Right lobe of liver (tissue), 6 donors: Measurements from ENCODE around the gene AIG1. TPM values are rescaled to one million over a fixed set of nuclear protein-coding genes. Genes with fewer than 3 reads are reported as not detected.
A peak's percentile ranks its signal among the peaks of the same experiment; 100 is the strongest.

ENCODE experiments used
- ATAC-seq, 4 donors: fragments of 200-7000 bp; cut with Tn5 transposase; one replicate each; pipeline ENCODE4 v1.9.1; 2020; ENCODE audit warnings: mild to moderate bottlenecking in 4 of 4, moderate library complexity in 4 of 4
- DNase-seq, 3 donors: peaks; one replicate each; pipeline ENCODE4 v3.0.0-alpha.2; 2020
- H3K27ac ChIP-seq, 3 donors: fragments of 200-600 bp; one replicate each; pipeline ENCODE4 v1.8.0; 2022
- H3K27me3 ChIP-seq, 2 donors: fragments of 200-600 bp; one replicate each; pipeline ENCODE4 v1.8.0; 2022
- H3K36me3 ChIP-seq, 4 donors: fragments of 200-600 bp; sonication (generic) in 1 of 4; one replicate each; pipeline versions ENCODE4 v1.5.1 to v1.8.0; 2017 to 2022; ENCODE audit warnings: control low read depth in 1 of 4
- H3K4me1 ChIP-seq, 4 donors: fragments of 200-600 bp; sonication (generic) in 1 of 4; one replicate each; pipeline versions ENCODE4 v1.5.1 to v1.8.0; 2017 to 2022; ENCODE audit warnings: control low read depth in 1 of 4
- H3K4me3 ChIP-seq, 3 donors: fragments of 200-600 bp; one replicate each; pipeline ENCODE4 v1.8.0; 2022
- H3K9me3 ChIP-seq, 4 donors: fragments of 200-600 bp; sonication (generic) in 1 of 4; one replicate each; pipeline versions ENCODE4 v1.5.1 to v1.8.0; 2017 to 2022; ENCODE audit warnings: control low read depth in 1 of 4
- POLR2A ChIP-seq: fragments of 450-650 bp; IDR thresholded peaks from one replicate; pipeline ENCODE4 v1.6.1; 2017; ENCODE audit warnings: antibody characterized with exemption, mild to moderate bottlenecking
- WGBS: methylation state at CpG from one replicate; pipeline ENCODE4 v1.1.6; 2018; ENCODE audit warnings: low coverage, low lambda C conversion rate; ENCODE audit not compliant: insufficient coverage; ENCODE audit errors: missing lambda C conversion rate; 5-methylcytosine and 5-hydroxymethylcytosine counted together
- intact Hi-C, 2 donors: fragments of 100-400 bp; cut with DNase I; formaldehyde crosslinking; loops; one replicate each; pipeline versions ENCODE4 v1.11.2 to v1.14.1; 2022
- total RNA-seq, 6 experiments: library from RNA; depleted of rRNA in 2 of 6; stranded (reverse); fragments of >200 nt in 2 of 6; fragmentation: NEBNext Ultra II Directional in 3 of 6; extraction: Animal tissue kit (Norgen Biotek cat#: 25700) in 3 of 6; gene quantifications; one replicate each; pipeline versions ENCODE4 v1.1.0 to v1.2.4, GENCODE V29; 2016 to 2023
- TF ChIP-seq, protein P1 (sequence below), 4 donors: fragments of 200-600 bp in 3 of 4; fragments of 450-650 bp in 1 of 4; IDR thresholded peaks; one replicate each; pipeline versions ENCODE4 v1.5.1 to v1.8.0; 2016 to 2022; ENCODE audit warnings: antibody characterized with exemption in 4 of 4, mild to moderate bottlenecking in 2 of 4
- donor health status: DM: no; HTN: yes; CAD: no.
- donor health status: DM: no; HTN: no; CAD: no.
- donor health status: DM: no; HTN: no; CAD: no.
- donor health status: DM: no; HTN: yes; CAD: no.
- donor health status: DM: no; HTN: yes; CAD: no.

The AIG1 gene
- total RNA-seq, 6 experiments from 2014 or later: 81.4 to 151 (median 111) TPM

DNA sequence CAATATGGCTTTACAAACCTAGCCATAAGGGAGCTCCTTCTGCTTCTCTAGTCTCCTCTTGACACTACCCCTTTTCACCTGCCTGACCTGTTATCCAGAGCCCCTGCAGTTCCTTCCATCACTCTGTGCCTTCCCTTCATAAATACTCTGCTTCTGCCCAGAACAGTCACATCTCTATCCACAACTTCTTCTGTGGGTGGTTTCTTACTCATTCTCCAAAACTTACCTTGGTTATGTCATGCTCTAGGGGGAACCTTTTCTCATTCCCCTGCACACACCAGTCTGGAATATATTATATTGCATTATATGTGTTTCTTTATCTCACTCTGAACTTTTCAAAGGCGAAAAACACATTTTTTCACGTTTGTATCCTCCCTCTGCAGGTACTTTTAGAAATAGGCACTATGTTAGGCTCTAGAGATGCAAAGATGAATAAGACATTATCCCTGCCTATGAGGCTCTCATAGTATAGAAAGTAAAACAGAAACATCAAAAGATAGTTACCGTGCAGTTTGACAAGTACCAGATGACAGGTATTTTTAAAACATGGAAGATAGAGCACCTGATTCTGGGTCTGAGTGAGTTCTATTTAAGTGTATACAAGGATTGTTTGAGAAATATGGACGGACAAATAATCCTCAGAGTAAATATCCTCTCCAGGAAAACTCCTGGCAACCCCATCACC lies 51.5 kb downstream of the AIG1 start:
- TF ChIP-seq POLR2A: no peak
- no peaks in the 10 kb centered on the region for H3K9me3 ChIP-seq
- ATAC-seq (peak in 1 of 4 donors; percentile 26), DNase-seq (no peak)
- peak overlapping the region in 2 of 3 donors; percentile 76 to 77 for H3K27ac ChIP-seq
- intact Hi-C loops: loop anchor here in 1 of 2 donors (10.0 kb wide), 1 partner anchor 47 kb away; the partner anchor contains the start of gene AIG1
- WGBS: 52% methylated on average over 4 of the region's 4 CpGs
- H3K4me3 ChIP-seq: no peak overlapping the region
- peaks cover 0 to 25% (median 11%) of the 10 kb centered on the region in 4 donors for H3K4me1 ChIP-seq
- no peaks in the 10 kb centered on the region for H3K36me3 ChIP-seq
- H3K27me3 ChIP-seq: no peaks in the 10 kb centered on the region

DNA sequence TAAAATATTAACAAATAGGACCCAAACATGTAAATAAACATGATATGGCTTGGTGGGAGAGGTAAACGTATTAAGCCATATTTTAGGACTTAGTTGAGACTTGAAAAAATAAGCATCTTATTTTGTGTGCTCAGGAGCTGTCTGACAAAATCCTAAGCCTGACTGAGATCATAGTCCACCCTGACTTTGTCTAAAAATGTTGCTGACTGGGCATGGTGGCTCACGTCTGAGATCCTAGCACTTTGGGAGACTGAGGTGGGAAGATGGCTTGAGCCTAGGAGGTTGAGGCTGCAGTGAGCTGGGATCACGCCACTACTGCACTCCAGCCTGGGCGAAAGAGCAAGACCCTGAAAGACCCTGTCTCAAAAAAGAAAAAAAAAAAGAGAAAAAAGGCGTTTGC lies 52.1 kb downstream of the AIG1 start:
- H3K36me3 ChIP-seq: no peaks in the 10 kb centered on the region
- no peak overlapping the region for H3K4me3 ChIP-seq
- no peaks in the 10 kb centered on the region for H3K9me3 ChIP-seq
- ATAC-seq: peak; percentile 36 to 60 (median 44)
- peaks cover 0 to 22% (median 9%) of the 10 kb centered on the region in 4 donors for H3K4me1 ChIP-seq
- 69% methylated on average over 5 of the region's 5 CpGs for WGBS
- no peak for DNase-seq
- peak overlapping the region; percentile 68 to 77 (median 76) for H3K27ac ChIP-seq
- TF ChIP-seq, protein P1, sequence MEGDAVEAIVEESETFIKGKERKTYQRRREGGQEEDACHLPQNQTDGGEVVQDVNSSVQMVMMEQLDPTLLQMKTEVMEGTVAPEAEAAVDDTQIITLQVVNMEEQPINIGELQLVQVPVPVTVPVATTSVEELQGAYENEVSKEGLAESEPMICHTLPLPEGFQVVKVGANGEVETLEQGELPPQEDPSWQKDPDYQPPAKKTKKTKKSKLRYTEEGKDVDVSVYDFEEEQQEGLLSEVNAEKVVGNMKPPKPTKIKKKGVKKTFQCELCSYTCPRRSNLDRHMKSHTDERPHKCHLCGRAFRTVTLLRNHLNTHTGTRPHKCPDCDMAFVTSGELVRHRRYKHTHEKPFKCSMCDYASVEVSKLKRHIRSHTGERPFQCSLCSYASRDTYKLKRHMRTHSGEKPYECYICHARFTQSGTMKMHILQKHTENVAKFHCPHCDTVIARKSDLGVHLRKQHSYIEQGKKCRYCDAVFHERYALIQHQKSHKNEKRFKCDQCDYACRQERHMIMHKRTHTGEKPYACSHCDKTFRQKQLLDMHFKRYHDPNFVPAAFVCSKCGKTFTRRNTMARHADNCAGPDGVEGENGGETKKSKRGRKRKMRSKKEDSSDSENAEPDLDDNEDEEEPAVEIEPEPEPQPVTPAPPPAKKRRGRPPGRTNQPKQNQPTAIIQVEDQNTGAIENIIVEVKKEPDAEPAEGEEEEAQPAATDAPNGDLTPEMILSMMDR (IDR thresholded peaks at IDR 0.05): no peak
- TF ChIP-seq POLR2A: no peak
- no peaks in the 10 kb centered on the region for H3K27me3 ChIP-seq
- intact Hi-C loops: loop anchor here in 1 of 2 donors (10.0 kb wide), 1 partner anchor 48 kb away; the partner anchor contains the start of gene AIG1

DNA sequence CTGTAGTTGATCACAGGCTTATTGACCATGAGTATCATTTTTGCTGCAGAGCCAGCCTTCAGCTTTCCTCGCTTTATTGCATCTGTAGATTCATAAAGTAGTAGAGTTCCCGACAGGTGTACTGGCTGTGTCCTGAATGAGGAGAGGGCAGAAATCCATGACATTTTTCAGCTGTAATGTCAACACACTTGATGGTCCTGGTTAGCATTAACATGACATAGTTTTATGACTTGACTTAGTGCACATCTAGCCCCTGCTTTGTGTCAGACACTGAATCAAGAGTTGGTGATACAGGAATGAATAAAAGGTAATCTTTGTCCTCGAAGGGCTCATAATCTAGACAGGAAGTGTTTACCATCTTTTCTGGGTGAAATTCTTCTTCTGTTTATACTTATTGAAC lies 55.0 kb downstream of the AIG1 start:
- no peak overlapping the region for H3K4me3 ChIP-seq
- 90% methylated on average over 3 of the region's 3 CpGs for WGBS
- TF ChIP-seq, protein P1 (IDR thresholded peaks at IDR 0.05): no peak
- no peak for TF ChIP-seq POLR2A
- H3K27ac ChIP-seq: no peak overlapping the region
- H3K27me3 ChIP-seq: no peaks in the 10 kb centered on the region
- no peak for DNase-seq
- no peaks in the 10 kb centered on the region for H3K9me3 ChIP-seq
- intact Hi-C loops: loop anchor here in 1 of 2 donors (10.0 kb wide), 1 partner anchor 51 kb away; the partner anchor contains the start of gene AIG1
- no peaks in the 10 kb centered on the region for H3K36me3 ChIP-seq
- H3K4me1 ChIP-seq: peaks cover 0 to 25% (median 1%) of the 10 kb centered on the region in 4 donors
- ATAC-seq: no peak

DNA sequence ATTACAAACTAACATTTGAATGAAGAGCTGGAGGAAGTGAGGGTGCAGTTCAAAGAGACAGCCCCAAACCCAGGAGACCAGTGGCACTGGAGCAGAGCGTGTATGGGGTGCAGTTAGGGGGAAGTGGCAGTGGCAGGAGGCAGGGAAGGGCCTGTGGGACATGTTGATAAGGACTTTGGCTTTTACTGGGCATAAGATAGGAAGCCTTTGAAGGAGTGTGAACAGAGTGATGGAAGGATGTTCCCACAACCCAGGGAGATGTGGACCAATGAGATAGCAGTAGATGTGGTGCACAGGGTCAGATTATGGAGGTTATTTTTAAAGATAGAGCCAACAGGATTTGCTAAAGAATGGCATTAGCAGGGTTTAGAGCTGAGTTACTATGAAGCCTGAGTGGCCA lies 56.4 kb downstream of the AIG1 start:
- Histone ChIP-seq H3K36me3 (no peaks in the 10 kb centered on the region), H3K27ac (no peak overlapping the region), H3K9me3 (no peaks in the 10 kb centered on the region), H3K27me3 (no peaks in the 10 kb centered on the region), H3K4me3 (no peak overlapping the region), H3K4me1 (peaks cover 0 to 25% (median 1%) of the 10 kb centered on the region in 4 donors)
- no peak for TF ChIP-seq POLR2A
- TF ChIP-seq, protein P1 (IDR thresholded peaks at IDR 0.05): no peak
- intact Hi-C loops: loop anchor here in 1 of 2 donors (10.0 kb wide), 1 partner anchor 52 kb away; the partner anchor contains the start of gene AIG1
- ATAC-seq (no peak), DNase-seq (no peak)
- 83% methylated on average over 1 of the region's 1 CpG for WGBS

DNA sequence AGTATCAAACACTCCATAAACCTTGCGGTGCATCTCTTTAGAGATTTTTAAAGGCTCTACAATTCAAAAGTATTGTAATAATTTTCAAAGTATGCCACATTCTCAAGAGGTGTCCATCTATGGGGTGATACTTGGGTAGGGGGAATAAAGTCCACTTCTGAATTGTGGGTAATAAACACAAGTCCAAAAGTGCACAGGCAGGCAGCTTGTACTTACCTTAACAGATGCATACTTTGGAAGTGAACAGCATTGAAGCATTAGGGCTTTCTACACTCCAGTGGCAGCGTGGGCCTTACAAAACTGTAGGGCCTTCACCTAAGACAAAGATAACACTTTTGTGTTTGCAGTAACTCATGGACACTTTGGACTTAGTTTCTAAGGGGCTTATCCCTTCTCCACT lies 58.6 kb downstream of the AIG1 start:
- Histone ChIP-seq H3K4me1 (peaks cover 0 to 15% (median 0%) of the 10 kb centered on the region in 4 donors), H3K27me3 (no peaks in the 10 kb centered on the region), H3K4me3 (no peak overlapping the region), H3K9me3 (no peaks in the 10 kb centered on the region), H3K27ac (no peak overlapping the region), H3K36me3 (no peaks in the 10 kb centered on the region)
- WGBS: 100% methylated on average over 2 of the region's 2 CpGs
- ATAC-seq (peak in 2 of 4 donors; percentile 34 to 37), DNase-seq (no peak)
- intact Hi-C loops: loop anchor here in 1 of 2 donors (10.0 kb wide), 1 partner anchor 54 kb away; the partner anchor contains the start of gene AIG1
- TF ChIP-seq, protein P1 (IDR thresholded peaks at IDR 0.05): no peak
- no peak for TF ChIP-seq POLR2A
